ENCODE data around the gene ZNF225.
"Not testable (repeated sequence)": the region's sequence is repeated elsewhere in the genome, so short reads cannot be mapped to it uniquely, and the experiment has no call there.

The ZNF225 gene

GRCh38 chr19:44164327-44164672 is 51.1 kb downstream of the ZNF225 start:
- DNase-seq, result no peak

DNA sequence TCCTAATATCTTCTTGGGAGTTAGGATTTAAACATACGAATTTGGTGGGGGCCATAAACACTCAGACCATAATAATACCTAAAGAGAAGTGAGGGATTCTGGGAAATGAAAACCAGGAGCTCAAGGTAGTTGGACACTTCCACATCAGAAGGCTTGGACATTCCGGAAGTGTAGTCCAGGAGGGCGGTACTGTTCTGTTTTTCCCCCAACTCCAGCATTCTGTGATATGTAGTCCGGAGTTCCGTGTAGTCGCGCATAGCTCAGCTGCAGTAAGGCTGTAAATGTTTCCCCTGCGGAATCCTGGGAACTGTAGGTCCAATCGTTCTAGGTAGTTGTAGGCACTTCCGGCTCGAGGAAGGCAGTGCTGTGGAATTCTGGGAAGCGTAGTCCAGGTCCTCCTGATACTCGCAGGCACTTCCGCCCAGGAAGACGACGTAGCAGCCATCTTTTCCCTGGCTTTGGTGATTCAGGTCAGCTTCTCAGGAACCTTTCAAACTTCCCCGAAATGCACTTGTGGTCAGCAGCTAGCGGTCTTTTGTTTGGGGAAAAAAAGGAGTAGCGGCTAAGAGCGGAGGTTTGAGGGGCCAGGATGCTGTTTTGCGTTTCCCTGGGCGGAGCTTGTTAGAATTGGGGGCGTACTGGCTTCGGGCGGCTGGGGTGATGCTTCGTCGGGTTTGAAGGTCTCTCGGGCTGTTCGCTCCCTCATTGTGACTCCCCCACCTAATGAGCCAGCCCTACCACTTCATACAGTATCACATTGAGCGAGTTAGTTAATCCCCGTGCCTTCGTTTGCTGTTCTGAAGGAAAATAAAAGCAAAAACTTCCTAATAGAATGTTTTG is 51.7 kb downstream of the ZNF225 start, which contains the start of gene ZNF226:
Gene ZNF226, plus strand, starts transcription at position 428 of the 840 bp plus-strand sequence. CDS start 4,981 bp downstream, outside the sequence.
- DNase-seq, result peak; percentile 99

DNA sequence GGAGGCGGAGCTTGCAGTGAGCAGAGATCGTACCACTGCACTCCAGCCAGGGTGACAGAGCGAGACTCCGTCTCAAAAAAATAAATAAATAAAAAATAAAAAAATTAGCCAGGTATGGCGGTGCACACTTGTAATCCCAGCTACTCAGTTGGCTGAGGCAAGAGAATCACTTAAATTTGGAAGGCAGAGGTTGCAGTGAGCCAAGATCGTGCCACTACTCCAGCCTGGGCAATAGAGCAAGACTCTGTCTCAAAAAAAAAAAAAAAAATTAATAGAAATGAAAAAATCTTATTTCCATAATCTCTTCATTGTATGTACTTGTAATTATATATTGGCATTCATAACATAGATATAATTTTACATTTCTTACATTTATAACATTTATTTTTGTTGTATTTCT is 57.5 kb downstream of the ZNF225 start:
- not testable (repeated sequence) for DNase-seq

- DNase-seq, result no peak
Measured at GRCh38 chr19:44176590-44176989, 63.4 kb downstream of the ZNF225 start.

GRCh38 chr19:44180968-44181367 is 67.8 kb downstream of the ZNF225 start:
- DNase-seq, result no peak

- no peak for DNase-seq
Measured at GRCh38 chr19:44182145-44182544, 68.9 kb downstream of the ZNF225 start.

All from SHP77 treated with DMSO at 0.1 percent for 48 hours (cell line).